HepG2 (cell line): Measurements from ENCODE around the gene ASB9. TPM values are rescaled to one million over a fixed set of nuclear protein-coding genes. Genes with fewer than 3 reads are reported as not detected.

Source experiments
- BATF2 ChIP-seq: sonication (generic); formaldehyde crosslinking; IDR thresholded peaks from 2 replicates; pipeline ENCODE4 v1.8.0; 2022; ENCODE audit warnings: mild to moderate bottlenecking, missing genetic modification reagents, moderate library complexity
- BCL3 ChIP-seq: sonication (generic); formaldehyde crosslinking; IDR thresholded peaks from 2 replicates; pipeline ENCODE4 v1.5.1; 2020; ENCODE audit warnings: mild to moderate bottlenecking, missing genetic modification reagents, moderate library complexity
- FOXM1 ChIP-seq: sonication (generic); formaldehyde crosslinking; IDR thresholded peaks from 2 replicates; pipeline ENCODE4 v1.5.0; 2020; ENCODE audit warnings: missing genetic modification reagents
- JARID2 ChIP-seq: sonication (generic); formaldehyde crosslinking; IDR thresholded peaks from 2 replicates; pipeline ENCODE4 v1.8.1; 2023; ENCODE audit warnings: missing genetic modification reagents, inconsistent platforms; ENCODE audit not compliant: insufficient replicate concordance
- LRRFIP1 ChIP-seq: sonication (generic); formaldehyde crosslinking; conservative IDR thresholded peaks from 2 replicates; pipeline ENCODE4 v1.4.0; 2020; ENCODE audit warnings: missing genetic modification reagents
- MLLT10 ChIP-seq: sonication (generic); formaldehyde crosslinking; IDR thresholded peaks from 2 replicates; pipeline ENCODE4 v1.4.0; 2020; ENCODE audit warnings: missing genetic modification reagents
- NFYC ChIP-seq: IDR thresholded peaks from 2 replicates; pipeline ENCODE4 v1.6.1; 2016; ENCODE audit warnings: missing genetic modification reagents, missing compliant biosample characterization
- PBX3 ChIP-seq: sonication (generic); formaldehyde crosslinking; IDR thresholded peaks from 2 replicates; pipeline ENCODE4 v1.8.1; 2023; ENCODE audit warnings: missing genetic modification reagents, inconsistent platforms, borderline replicate concordance
- PHF5A ChIP-seq: IDR thresholded peaks from one replicate; pipeline ENCODE4 v1.6.1; 2018; ENCODE audit warnings: low read depth, missing genetic modification reagents; ENCODE audit not compliant: unreplicated experiment
- TFDP1 ChIP-seq: IDR thresholded peaks from 2 replicates; pipeline ENCODE4 v1.6.1; 2016; ENCODE audit warnings: missing compliant biosample characterization, missing genetic modification reagents, borderline replicate concordance
- ZBTB8A ChIP-seq: sonication (generic); formaldehyde crosslinking; IDR thresholded peaks from 2 replicates; pipeline ENCODE4 v1.4.0; 2020; ENCODE audit warnings: mild to moderate bottlenecking, low read depth, missing genetic modification reagents, borderline replicate concordance
- ZNF879 ChIP-seq: sonication (generic); formaldehyde crosslinking; IDR thresholded peaks from 2 replicates; pipeline ENCODE4 v1.8.1; 2023; ENCODE audit warnings: missing genetic modification reagents
- ZSCAN5A ChIP-seq: sonication (generic); formaldehyde crosslinking; IDR thresholded peaks from 2 replicates; pipeline ENCODE4 v1.8.0; 2022; ENCODE audit warnings: mild to moderate bottlenecking, missing genetic modification reagents, borderline replicate concordance
- polyA plus RNA-seq, 8 experiments: library from polyadenylated mRNA; depleted of rRNA in 3 of 8; stranded (reverse) in 7 of 8; unstranded in 1 of 8; fragments of >200 nt; fragmentation: Illumina TruSeq in 4 of 8; extraction: Trizol in 4 of 8; gene quantifications; 2 replicates each; pipeline versions ENCODE4 v1.2.1 to v1.2.3, GENCODE V29; 2011 to 2016; ENCODE audit warnings: low read depth in 4 of 8, missing spikeins in 1 of 8, mixed read lengths in 1 of 8; ENCODE audit not compliant: insufficient read depth in 1 of 8
- total RNA-seq, 5 experiments: library from RNA; depleted of rRNA; stranded (reverse); fragments of >200 nt; fragmentation: Illumina TruSeq; extraction: Trizol; gene quantifications; 2 replicates each; pipeline ENCODE4 v1.2.3, GENCODE V29; 2016; ENCODE audit warnings: low read depth in 1 of 5
- TF ChIP-seq, protein P1 (sequence below): sonication (generic); formaldehyde crosslinking; IDR thresholded peaks from 2 replicates; pipeline ENCODE4 v1.4.0; 2020; ENCODE audit warnings: missing genetic modification reagents
- TF ChIP-seq, protein P2 (sequence below): sonication (generic); formaldehyde crosslinking; IDR thresholded peaks from 2 replicates; pipeline ENCODE4 v1.5.0; 2020; ENCODE audit warnings: missing genetic modification reagents

ASB9 gene
- total and polyA plus RNA-seq, 2 of the 13 experiments (the other 11 are each of a cell fraction or from before 2014, with no cell fraction given): 4.2 to 13.8 TPM

DNA sequence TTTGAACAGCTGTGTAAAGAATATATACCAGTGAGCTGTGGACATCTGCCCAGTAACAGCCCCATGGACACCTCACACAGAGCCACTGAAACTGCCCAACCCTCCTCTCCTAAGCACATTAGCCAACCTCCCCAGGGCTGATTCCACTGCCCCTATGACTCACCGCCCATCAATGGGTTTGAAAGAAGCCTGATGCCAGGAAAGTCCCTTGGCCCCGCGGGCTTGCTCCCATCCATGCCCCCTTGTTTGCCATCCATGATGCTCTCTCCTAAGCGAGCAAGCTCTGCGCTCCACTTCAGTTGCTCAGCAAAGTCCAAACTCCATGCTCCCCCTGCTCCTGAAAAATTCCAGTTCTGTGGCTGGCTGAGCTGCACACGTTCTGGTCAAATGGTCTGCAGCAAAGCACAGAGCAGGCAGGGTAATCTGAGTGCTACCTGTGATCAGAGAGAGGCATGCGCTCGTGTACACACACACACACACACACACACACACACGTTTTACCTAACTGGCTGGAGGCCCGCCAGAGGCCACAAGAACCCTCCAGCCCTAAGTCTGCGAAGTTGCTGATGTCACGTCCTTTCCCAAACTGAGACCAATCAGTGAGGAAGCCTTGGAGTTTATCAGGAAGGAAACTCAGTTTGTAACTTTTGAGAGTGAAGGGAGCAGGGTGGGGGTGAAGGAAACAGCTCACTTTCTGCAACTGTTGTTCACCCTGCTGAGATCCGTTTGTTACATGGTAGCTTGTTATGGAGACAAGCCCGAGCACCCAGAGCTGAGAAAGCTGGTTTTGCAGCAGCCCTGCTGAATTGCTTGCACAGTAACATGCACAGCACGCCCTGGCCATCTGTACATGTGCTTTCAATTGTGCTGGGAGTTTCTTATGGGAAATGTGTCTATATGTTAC is at the start of gene ASB9 (continued):
- TF ChIP-seq, protein P1, sequence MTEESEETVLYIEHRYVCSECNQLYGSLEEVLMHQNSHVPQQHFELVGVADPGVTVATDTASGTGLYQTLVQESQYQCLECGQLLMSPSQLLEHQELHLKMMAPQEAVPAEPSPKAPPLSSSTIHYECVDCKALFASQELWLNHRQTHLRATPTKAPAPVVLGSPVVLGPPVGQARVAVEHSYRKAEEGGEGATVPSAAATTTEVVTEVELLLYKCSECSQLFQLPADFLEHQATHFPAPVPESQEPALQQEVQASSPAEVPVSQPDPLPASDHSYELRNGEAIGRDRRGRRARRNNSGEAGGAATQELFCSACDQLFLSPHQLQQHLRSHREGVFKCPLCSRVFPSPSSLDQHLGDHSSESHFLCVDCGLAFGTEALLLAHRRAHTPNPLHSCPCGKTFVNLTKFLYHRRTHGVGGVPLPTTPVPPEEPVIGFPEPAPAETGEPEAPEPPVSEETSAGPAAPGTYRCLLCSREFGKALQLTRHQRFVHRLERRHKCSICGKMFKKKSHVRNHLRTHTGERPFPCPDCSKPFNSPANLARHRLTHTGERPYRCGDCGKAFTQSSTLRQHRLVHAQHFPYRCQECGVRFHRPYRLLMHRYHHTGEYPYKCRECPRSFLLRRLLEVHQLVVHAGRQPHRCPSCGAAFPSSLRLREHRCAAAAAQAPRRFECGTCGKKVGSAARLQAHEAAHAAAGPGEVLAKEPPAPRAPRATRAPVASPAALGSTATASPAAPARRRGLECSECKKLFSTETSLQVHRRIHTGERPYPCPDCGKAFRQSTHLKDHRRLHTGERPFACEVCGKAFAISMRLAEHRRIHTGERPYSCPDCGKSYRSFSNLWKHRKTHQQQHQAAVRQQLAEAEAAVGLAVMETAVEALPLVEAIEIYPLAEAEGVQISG: peak; percentile 39; the same call in 1 of the 2 replicates
- TF ChIP-seq, protein P2, sequence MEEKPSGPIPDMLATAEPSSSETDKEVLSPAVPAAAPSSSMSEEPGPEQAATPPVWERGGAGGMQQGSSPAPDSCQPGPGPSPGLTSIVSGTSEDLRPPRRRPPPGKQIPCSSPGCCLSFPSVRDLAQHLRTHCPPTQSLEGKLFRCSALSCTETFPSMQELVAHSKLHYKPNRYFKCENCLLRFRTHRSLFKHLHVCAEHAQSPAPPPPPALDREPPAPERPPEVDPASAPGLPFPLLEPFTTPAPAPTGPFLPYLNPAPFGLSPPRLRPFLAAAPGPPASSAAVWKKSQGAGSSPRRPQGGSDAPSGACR (CRISPR knock-in tag): no peak
- TF ChIP-seq LRRFIP1 (CRISPR knock-in tag): no peak
- no peak for TF ChIP-seq ZSCAN5A (CRISPR knock-in tag)
- TF ChIP-seq MLLT10 (CRISPR knock-in tag): no peak
- TF ChIP-seq ZBTB8A (CRISPR knock-in tag): no peak
- no peak for TF ChIP-seq FOXM1 (CRISPR knock-in tag)
- TF ChIP-seq JARID2 (CRISPR knock-in tag): no peak
- TF ChIP-seq ZNF879: no peak
- TF ChIP-seq TFDP1 (CRISPR knock-in tag): no peak
- TF ChIP-seq PBX3 (CRISPR knock-in tag): no peak
- TF ChIP-seq BATF2: no peak
- TF ChIP-seq BCL3 (CRISPR knock-in tag): no peak
- 0 out of 2 replicates have a peak, but pooled peaks have one; percentile 29 for TF ChIP-seq NFYC (CRISPR knock-in tag)
- TF ChIP-seq PHF5A: no peak
